Motor neuron (in vitro differentiated cells): Measurements from ENCODE around the gene MAP3K9. TPM values are rescaled to one million over a fixed set of nuclear protein-coding genes. Genes with fewer than 3 reads are reported as not detected.

Experiments
- ATAC-seq, 8 experiments: fragments of 200-7000 bp; cut with Tn5 transposase; replicated peaks in 6 of 8; 2 replicates each; pipeline ENCODE4 v1.8.0; 2021; ENCODE audit warnings: mild to moderate bottlenecking in 8 of 8, moderate library complexity in 8 of 8
- H3K27ac ChIP-seq, 2 donors: fragments of 250-450 bp; sonication (Bioruptor Pico); 2 replicates each; pipeline ENCODE4 v1.9.0; 2021; ENCODE audit warnings: antibody characterized with exemption in 2 of 2, mild to moderate bottlenecking in 2 of 2, moderate library complexity in 1 of 2
- H3K4me1 ChIP-seq, 2 donors: fragments of 250-450 bp; sonication (Bioruptor Pico); replicated peaks in 1 of 2; 2 replicates each; pipeline ENCODE4 v1.6.1; 2021; ENCODE audit warnings: antibody characterized with exemption in 2 of 2, mild to moderate bottlenecking in 2 of 2, moderate library complexity in 1 of 2
- H3K4me3 ChIP-seq, 5 donors: fragments of 250-450 bp; sonication (Bioruptor Pico); 2 replicates each; pipeline ENCODE4 v1.9.0; 2021; ENCODE audit warnings: antibody characterized with exemption in 5 of 5, mild to moderate bottlenecking in 5 of 5, moderate library complexity in 4 of 5
- WGBS, 10 experiments: fragments of 450-650 bp; shearing (Covaris generic); methylation state at CpG; one replicate each; pipeline ENCODE4 v1.0.0; 2022; 5-methylcytosine and 5-hydroxymethylcytosine counted together
- in situ Hi-C, 9 experiments: fragments of 400-800 bp; cut with MboI; loops; one replicate each; pipeline ENCODE4 v1.15.0; 2021; ENCODE audit warnings: low sequenced_read_pairs in 9 of 9, low pct_unique_long_range_greater_than_20kb in 2 of 9; ENCODE audit not compliant: unreplicated experiment in 9 of 9
- total RNA-seq, 8 experiments: library from RNA; unstranded; fragments of 300-600 nt; gene quantifications; 2 replicates each; pipeline versions ENCODE4 v1.2.3 to v1.2.4, GENCODE V29; 2022

MAP3K9 gene
- total RNA-seq, 8 experiments from 2014 or later, result 1.0 to 12.2 (median 10.5) TPM

- in situ Hi-C loops, result no loop called here
- H3K4me3 ChIP-seq, result no peak overlapping the region
- no peak overlapping the region for H3K27ac ChIP-seq
- ATAC-seq, result peak in 6 of 8 experiments; percentile 22 to 98 (median 61)
- H3K4me1 ChIP-seq, result peaks cover 0 to 3% of the 10 kb centered on the region in 2 donors
- 30 to 83% (median 70%) methylated on average over 1 to 8 of the region's 15 CpGs; no CpG with 5 or more reads in 5 of the 10 experiments for WGBS, 10 experiments
These were observed 37.5 kb downstream of the MAP3K9 start for GRCh38 chr14:70771781-70772212.

- H3K27ac ChIP-seq, result no peak overlapping the region
- ATAC-seq, result no peak
- in situ Hi-C loops, result no loop called here
- peaks cover 0 to 3% of the 10 kb centered on the region in 2 donors for H3K4me1 ChIP-seq
- 53 to 100% (median 96%) methylated on average over 1 to 7 of the region's 7 CpGs; no CpG with 5 or more reads in 1 of the 10 experiments for WGBS, 10 experiments
- H3K4me3 ChIP-seq, result no peak overlapping the region
These were observed 38.8 kb downstream of the MAP3K9 start for GRCh38 chr14:70770490-70770889.

GRCh38 chr14:70759398-70759797, 49.9 kb downstream of the MAP3K9 start:
- ATAC-seq, result no peak
- Histone ChIP-seq H3K4me3 (no peak overlapping the region), H3K4me1 (no peaks in the 10 kb centered on the region), H3K27ac (no peak overlapping the region)
- in situ Hi-C loops, result no loop called here
- WGBS, 10 experiments, result 33 to 100% (median 100%) methylated on average over 1 of the region's 1 CpG; no CpG with 5 or more reads in 5 of the 10 experiments

DNA sequence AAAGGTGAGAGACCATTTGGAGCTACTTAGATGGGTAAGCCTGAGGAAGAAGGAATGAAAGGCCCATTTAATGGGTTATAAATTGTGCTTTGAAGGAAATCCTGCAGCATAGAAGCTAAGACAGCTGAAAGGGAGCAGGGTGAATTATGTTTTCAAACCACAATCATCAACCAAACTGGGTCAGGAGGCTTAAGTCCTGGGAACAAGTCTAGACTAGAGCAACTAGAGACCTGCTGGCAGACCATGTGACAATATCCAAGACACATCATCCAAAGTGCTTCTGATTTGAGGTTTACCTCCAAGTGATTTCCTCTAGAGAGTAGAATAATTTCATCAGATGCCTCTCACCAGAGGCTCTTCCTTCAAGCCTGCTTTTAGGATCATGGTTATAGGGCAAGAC, 53.7 kb downstream of the MAP3K9 start:
- Histone ChIP-seq H3K27ac (no peak overlapping the region), H3K4me1 (no peaks in the 10 kb centered on the region), H3K4me3 (no peak overlapping the region)
- in situ Hi-C loops, result no loop called here
- no peak for ATAC-seq

DNA sequence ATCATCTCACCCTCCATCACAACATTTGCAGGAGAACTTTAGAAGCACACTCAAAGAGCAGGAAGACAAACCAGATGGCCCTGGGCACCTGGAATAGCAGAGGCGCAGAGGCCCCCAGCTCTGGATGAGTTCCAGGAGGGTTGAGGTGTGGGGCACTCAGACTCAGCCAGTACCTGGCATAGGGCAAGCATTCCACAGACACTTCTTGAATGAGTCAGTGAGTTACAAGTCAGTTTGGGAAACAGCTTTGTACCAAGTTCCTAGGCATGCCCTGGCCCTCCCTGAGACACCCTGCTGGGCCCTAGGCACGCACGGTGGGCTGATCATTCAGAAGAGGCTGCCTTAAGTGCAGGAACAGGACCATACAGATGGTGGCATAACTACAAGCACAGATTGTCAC, 54.3 kb downstream of the MAP3K9 start:
- in situ Hi-C loops, result no loop called here
- Histone ChIP-seq H3K27ac (no peak overlapping the region), H3K4me1 (no peaks in the 10 kb centered on the region), H3K4me3 (no peak overlapping the region)
- ATAC-seq, result no peak
- 20 to 80% methylated on average over 1 to 3 of the region's 3 CpGs; no CpG with 5 or more reads in 8 of the 10 experiments for WGBS, 10 experiments

DNA sequence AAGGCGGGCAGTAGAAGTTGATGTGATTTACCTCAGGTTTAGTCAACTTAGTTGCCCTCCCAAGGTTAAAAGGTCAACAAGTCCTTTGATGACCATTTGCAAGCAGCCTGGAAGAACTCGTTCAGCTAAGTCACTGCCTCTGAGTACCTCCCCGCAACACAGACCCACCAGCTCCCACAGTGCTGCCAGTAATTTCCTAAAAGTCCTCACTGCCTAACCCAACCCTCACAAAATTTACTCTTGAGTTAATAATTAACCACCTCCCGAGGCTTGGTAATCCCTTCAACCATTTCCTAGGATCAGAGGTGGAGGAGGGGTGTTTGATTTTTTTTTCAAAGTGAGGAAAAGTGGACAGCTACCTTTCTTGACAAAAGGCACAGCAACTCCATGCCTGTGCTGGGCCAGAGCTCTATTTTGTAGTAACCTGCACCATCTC, 55.8 kb downstream of the MAP3K9 start:
- no peak for ATAC-seq
- no peak overlapping the region for H3K27ac ChIP-seq

DNA sequence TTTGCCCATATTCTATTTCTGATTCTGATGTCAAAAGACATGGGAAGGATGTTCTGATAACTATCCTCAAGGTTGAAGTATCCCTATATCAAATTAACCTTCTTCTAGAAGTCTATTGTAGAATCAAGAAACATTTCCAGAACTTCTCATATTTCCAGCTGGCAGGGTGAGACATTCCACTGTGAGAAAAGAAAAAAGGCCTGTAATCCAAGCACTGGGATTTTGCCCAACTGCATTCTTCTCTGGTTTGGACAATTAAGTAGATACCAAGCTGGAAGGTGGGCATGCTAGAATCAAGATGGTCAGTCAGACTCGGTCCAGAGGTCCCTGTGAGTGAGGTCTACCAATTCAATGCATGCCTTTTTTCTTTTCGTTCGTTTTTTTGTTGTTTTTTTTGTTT, 60.9 kb downstream of the MAP3K9 start:
- in situ Hi-C loops, result no loop called here
- no peak overlapping the region for H3K27ac ChIP-seq
- WGBS, 10 experiments, result 0 to 100% (median 75%) methylated on average over 2 to 3 of the region's 3 CpGs; no CpG with 5 or more reads in 1 of the 10 experiments
- no peaks in the 10 kb centered on the region for H3K4me1 ChIP-seq
- H3K4me3 ChIP-seq, result no peak overlapping the region
- no peak for ATAC-seq

More for the DNA sequence above, 55.8 kb downstream of the MAP3K9 start:
- in situ Hi-C loops, result no loop called here
- H3K4me1 ChIP-seq, result no peaks in the 10 kb centered on the region
- H3K4me3 ChIP-seq, result no peak overlapping the region
- 0 to 100% (median 41%) methylated on average over 1 to 4 of the region's 4 CpGs; no CpG with 5 or more reads in 2 of the 10 experiments for WGBS, 10 experiments

DNA sequence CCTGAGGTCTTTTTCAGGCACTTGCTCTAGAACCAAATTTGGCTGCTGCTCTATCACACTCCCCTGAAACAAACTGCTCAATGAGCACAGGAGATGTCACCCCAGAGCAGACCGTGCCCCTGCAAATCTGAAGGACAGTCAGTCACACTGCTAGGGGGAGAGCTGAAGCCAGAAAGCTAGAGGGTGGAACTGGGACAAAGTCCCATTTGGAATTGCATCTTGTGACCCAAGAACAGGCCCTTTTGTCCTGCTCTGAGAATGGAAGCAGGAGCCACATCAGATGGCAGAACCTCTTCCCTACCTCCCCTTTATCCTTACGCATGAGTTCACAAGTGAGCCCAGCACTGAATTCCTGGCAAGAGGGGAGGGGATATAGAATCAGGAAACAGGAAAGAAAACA, 64.7 kb downstream of the MAP3K9 start:
- ATAC-seq, result no peak
- H3K4me3 ChIP-seq, result no peak overlapping the region
- in situ Hi-C loops, result no loop called here
- H3K27ac ChIP-seq, result no peak overlapping the region
- no peaks in the 10 kb centered on the region for H3K4me1 ChIP-seq
- 13 to 100% (median 93%) methylated on average over 1 to 2 of the region's 2 CpGs; no CpG with 5 or more reads in 4 of the 10 experiments for WGBS, 10 experiments

DNA sequence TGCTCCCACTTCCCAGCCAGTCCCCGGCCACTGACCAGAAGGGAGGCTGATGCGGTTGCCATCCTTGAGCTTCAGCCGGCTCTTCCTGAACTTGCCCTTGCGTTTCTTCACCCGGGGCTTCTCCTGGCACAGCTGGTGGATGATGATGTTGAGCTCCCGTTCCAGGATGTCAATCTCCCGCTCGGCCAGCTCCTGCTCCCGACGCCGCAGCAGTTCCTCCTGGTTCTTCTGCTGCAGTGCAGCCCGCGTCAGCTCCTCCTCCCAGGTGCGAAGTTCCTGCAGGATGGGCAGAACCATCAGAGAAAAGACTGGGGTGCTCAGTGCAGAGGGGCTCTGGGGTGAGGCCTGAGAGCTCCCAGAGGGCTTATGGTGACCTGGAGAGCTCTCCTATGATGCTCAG, 67.0 kb downstream of the MAP3K9 start:
- Histone ChIP-seq H3K4me1 (no peaks in the 10 kb centered on the region), H3K4me3 (no peak overlapping the region), H3K27ac (no peak overlapping the region)
- WGBS, 10 experiments, result 70 to 100% (median 93%) methylated on average over 2 to 7 of the region's 14 CpGs; no CpG with 5 or more reads in 6 of the 10 experiments
- ATAC-seq, result no peak
- in situ Hi-C loops, result no loop called here

- no peak overlapping the region for H3K27ac ChIP-seq
- H3K4me3 ChIP-seq, result no peak overlapping the region
- no peaks in the 10 kb centered on the region for H3K4me1 ChIP-seq
- peak in 3 of 8 experiments; percentile 52 to 92 (median 75) for ATAC-seq
- in situ Hi-C loops, result no loop called here
- WGBS, 10 experiments, result 0 to 100% (median 49%) methylated on average over 1 to 5 of the region's 6 CpGs; no CpG with 5 or more reads in 2 of the 10 experiments
These were observed 67.8 kb downstream of the MAP3K9 start for GRCh38 chr14:70741482-70741881.

DNA sequence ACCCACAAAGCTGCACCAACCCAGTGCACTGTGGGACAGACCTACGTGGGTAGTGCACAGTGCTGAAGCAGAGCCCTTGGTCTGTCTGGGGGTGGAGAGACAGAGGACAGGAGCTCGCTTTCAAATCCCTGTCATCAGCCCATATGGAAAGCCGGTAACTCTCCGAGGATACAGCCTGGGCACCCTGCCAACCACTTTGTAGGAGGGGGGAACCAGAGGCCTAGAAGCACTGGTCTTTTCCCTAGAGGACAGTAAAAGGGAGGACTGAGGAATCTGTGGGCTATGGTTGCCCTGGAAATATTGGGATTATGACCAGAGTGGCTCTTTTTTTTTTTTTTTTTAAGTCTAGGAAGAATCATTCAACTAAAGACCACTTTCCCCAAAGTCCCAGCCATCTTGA, 74.3 kb downstream of the MAP3K9 start:
- WGBS, 10 experiments, result 20 to 42% (median 33%) methylated on average over 1 to 2 of the region's 4 CpGs; no CpG with 5 or more reads in 6 of the 10 experiments
- peak in 4 of 8 experiments; percentile 41 to 93 (median 86) for ATAC-seq
- Histone ChIP-seq H3K4me1 (no peaks in the 10 kb centered on the region), H3K27ac (no peak overlapping the region), H3K4me3 (no peak overlapping the region)
- in situ Hi-C loops, result no loop called here

DNA sequence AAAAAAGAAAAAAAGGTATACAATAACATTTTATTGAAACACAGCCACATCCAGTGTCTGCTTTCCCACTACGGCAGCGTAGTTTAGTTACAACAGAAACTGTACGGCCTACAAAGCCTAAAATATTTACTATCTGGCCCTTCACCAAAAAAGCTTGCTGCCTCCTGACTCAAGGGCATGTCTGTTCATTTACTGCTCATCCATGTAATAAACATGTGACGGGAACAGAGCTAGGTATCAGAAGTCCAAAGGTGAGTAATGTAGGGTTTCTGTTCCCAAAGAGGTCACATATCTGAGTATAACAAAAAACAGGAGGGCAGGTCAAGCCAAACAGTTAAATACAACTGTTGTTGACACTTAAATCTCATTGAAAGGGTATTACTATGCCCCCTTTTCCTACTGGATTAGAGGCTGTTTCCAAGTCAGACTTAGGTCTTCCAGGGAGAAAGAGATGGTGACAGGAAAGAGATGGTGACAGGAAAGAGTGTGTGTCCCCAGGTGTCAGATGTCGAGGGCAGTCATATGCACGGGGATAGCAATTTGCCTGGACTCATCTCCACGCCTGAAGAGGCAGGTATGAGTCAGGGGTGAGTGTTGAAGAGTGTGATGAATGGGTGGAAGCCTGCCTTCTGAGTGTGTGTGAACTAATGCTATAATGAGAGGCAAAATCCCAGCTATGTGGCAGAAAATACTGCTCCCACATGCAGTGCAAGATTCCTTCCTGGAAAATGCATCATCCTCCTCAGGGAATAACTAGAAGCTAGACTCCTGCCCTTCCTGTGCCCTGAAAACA, 77.7 kb downstream of the MAP3K9 start:
- in situ Hi-C loops, result no loop called here
- no peak for ATAC-seq
- 24 to 100% (median 89%) methylated on average over 1 to 7 of the region's 7 CpGs; no CpG with 5 or more reads in 2 of the 10 experiments for WGBS, 10 experiments

DNA sequence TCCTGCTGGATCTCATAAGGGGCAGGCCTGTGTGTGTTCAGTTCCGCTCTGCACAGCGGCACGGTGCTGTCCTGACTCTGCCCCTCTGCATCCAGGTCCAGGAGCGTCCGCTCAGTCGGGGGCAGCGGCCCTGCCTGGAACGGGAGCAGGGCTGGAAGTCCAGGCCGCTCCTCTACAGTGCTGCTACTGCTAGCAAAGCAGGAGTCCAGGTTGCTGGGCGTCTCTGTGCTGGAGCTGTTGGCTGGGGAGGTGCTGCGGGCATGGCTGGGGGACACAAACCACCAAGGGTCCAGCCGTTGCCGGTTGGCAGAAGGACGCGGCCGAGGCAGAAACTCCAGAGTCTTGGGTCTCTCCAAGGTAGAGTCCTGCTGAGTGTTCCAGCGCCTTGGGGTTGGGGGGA, 78.9 kb downstream of the MAP3K9 start:
- Histone ChIP-seq H3K4me1 (no peaks in the 10 kb centered on the region), H3K4me3 (no peak overlapping the region), H3K27ac (no peak overlapping the region)
- in situ Hi-C loops, result no loop called here
- 50 to 93% methylated on average over 2 to 5 of the region's 17 CpGs; no CpG with 5 or more reads in 8 of the 10 experiments for WGBS, 10 experiments
- peak in 1 of 8 experiments; percentile 11 for ATAC-seq

More for the DNA sequence above, 77.7 kb downstream of the MAP3K9 start:
- H3K4me1 ChIP-seq, result no peaks in the 10 kb centered on the region
- H3K4me3 ChIP-seq, result no peak overlapping the region
- H3K27ac ChIP-seq, result no peak overlapping the region
